IPS-15b (cell line): ENCODE data around the gene OR6V1.

ENCODE experiments used
- H3K27me3 ChIP-seq: one replicate; pipeline ENCODE4 v1.6.1; 2013; ENCODE audit warnings: low read length; ENCODE audit not compliant: control insufficient read depth, insufficient read depth
- H3K36me3 ChIP-seq: one replicate; pipeline ENCODE4 v1.6.1; 2013; ENCODE audit warnings: low read length; ENCODE audit not compliant: control insufficient read depth, insufficient read depth
- H3K4me1 ChIP-seq: one replicate; pipeline ENCODE4 v1.6.1; 2013; ENCODE audit warnings: mild to moderate bottlenecking, low read length; ENCODE audit not compliant: control insufficient read depth, insufficient read depth
- H3K4me3 ChIP-seq: one replicate; pipeline ENCODE4 v1.5.1; 2013; ENCODE audit warnings: low read depth, low read length
- H3K9ac ChIP-seq: one replicate; pipeline ENCODE4 v1.6.1; 2013; ENCODE audit warnings: low read depth, mild to moderate bottlenecking, low read length
- H3K9me3 ChIP-seq: one replicate; pipeline ENCODE4 v1.6.1; 2013; ENCODE audit warnings: mild to moderate bottlenecking, low read length; ENCODE audit not compliant: control insufficient read depth, insufficient read depth

OR6V1 gene

DNA sequence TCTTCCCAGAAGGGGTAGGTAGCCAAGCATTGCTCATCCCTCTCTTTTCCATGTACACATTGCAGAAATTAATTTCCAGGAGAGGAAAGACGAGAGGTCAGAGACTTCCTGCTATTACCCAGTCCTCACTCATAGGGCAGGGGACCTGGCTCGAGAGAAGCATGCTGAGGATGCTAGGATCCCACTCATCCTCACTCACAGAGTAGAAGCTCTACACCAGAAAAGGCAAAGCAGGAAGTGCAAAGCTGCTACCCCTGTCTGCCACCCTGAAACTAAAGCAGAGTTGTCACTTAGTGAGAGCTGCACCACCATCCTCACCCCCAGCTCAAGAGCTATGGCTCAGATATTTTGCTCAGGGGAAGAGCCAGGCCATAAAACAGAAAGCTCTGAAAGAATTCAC, 35.1 kb upstream of the OR6V1 start:
- H3K4me1 ChIP-seq: no peaks in the 10 kb centered on the region
- no peak overlapping the region for H3K4me3 ChIP-seq
- no peak overlapping the region for H3K9ac ChIP-seq
- no peaks in the 10 kb centered on the region for H3K27me3 ChIP-seq
- no peaks in the 10 kb centered on the region for H3K36me3 ChIP-seq
- H3K9me3 ChIP-seq: no peaks in the 10 kb centered on the region

DNA sequence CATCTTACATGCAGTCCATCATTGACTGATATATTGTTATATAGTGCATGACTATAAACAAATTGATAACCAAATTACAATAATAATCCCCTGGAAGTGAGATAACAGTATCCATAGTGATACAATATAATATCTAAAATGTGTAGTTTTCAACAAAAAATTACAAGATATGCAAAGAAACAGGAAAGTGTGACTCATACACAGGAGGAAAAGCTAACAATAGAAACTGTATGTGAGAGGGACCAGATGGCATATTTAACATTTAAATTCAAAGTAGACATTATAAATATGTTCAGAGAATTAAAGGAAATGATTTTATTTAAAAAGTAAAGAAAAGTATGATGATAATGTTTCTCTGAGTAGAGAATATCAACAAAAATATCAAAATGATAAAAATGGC, 33.2 kb upstream of the OR6V1 start:
- no peak overlapping the region for H3K9ac ChIP-seq
- H3K4me3 ChIP-seq: no peak overlapping the region
- H3K27me3 ChIP-seq: no peaks in the 10 kb centered on the region
- no peaks in the 10 kb centered on the region for H3K4me1 ChIP-seq
- H3K9me3 ChIP-seq: no peaks in the 10 kb centered on the region
- H3K36me3 ChIP-seq: no peaks in the 10 kb centered on the region

DNA sequence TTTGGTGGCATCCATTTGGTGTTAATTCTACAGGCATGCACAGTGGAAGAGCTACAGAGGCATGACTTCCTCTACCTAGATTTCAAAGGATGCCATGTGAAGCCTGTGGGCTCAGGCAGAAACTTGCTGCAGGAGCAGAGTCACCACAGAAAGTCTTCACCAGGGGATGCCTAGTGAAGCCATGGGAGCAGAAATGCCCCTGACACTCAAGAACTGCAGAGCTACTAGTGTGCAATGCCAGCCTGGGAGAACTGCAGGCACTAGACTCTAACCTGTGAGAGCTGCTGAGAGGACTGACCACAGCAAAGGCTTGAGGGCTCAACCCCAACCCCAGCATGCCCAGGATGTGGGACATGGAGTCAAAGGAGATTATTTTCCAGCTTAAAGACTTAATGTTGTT, 29.1 kb upstream of the OR6V1 start:
- H3K9me3 ChIP-seq: no peaks in the 10 kb centered on the region
- no peak overlapping the region for H3K9ac ChIP-seq
- no peak overlapping the region for H3K4me3 ChIP-seq
- H3K4me1 ChIP-seq: no peaks in the 10 kb centered on the region
- H3K27me3 ChIP-seq: no peaks in the 10 kb centered on the region
- no peaks in the 10 kb centered on the region for H3K36me3 ChIP-seq

DNA sequence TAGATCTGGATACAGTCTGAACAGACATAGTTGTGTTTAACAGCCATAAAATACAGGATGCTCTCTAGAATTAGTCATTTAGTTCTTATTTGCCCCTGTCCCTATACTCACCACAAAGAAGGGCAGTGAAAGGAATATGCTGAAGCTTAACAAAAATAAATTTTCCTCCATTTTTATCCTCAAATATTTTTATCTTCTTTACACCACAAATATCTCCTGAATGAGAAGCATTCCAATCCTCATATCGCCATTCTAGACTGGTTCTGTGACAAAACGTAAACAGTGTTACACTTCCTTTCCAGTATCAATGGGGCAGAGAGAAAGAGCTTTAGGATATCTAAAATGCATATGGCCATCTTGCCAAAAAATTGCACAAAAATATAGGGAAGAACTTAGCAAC, 26.8 kb upstream of the OR6V1 start:
- Histone ChIP-seq H3K36me3 (no peaks in the 10 kb centered on the region), H3K4me3 (no peak overlapping the region), H3K9me3 (no peaks in the 10 kb centered on the region), H3K27me3 (no peaks in the 10 kb centered on the region), H3K9ac (no peak overlapping the region), H3K4me1 (no peaks in the 10 kb centered on the region)

DNA sequence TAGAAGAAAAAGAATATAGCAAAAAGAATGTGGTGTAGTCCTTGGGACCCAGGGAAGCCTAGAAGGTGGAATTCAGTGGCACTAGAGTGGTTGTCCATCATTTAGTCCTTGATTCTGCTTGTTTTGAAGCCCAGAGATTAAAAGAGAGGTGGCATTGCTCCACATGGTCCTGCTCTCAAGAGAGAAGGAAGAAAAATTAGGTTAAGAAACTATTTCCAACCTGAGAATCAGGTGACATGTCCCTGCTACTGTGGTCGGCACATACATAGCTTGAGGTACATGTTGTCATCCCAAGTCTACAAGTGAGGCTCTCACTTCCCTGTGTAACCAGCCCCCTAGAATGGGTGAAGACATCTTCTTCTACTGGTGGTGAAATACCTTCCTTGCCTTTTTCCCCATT, 25.1 kb upstream of the OR6V1 start, which contains the start of gene OR9A2:
TSS of gene OR9A2 (minus strand) at position 101 of the 400 bp plus-strand sequence. CDS start at position 101, 0 bp downstream.
- no peaks in the 10 kb centered on the region for H3K4me1 ChIP-seq
- no peak within 1 kb of the TSS for H3K4me3 ChIP-seq
- no peaks in the 10 kb centered on the region for H3K9me3 ChIP-seq
- no peaks in the 10 kb centered on the region for H3K36me3 ChIP-seq
- no peak within 1 kb of the TSS for H3K9ac ChIP-seq
- no peaks in the 10 kb centered on the region for H3K27me3 ChIP-seq

DNA sequence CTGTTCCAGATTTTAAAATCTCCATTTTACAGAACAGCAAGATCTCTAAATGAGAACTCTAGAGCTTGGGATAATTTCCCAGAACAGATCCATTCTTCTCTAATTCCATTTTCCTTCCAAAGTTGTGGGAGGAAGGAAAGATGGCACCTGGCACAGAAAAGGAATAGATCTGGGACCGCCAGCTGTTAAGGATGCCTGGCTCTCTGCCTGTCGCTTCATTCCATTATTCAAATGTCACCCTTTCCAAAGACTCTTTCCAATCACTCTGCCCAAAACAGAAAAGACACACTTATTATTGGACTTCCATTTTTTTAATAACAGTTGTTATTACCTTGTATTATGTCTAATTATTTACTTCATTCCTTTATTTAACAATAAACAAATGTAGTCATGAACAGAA, 24.5 kb upstream of the OR6V1 start:
- no peak overlapping the region for H3K4me3 ChIP-seq
- H3K27me3 ChIP-seq: no peaks in the 10 kb centered on the region
- H3K9ac ChIP-seq: no peak overlapping the region
- H3K9me3 ChIP-seq: no peaks in the 10 kb centered on the region
- H3K4me1 ChIP-seq: no peaks in the 10 kb centered on the region
- no peaks in the 10 kb centered on the region for H3K36me3 ChIP-seq

DNA sequence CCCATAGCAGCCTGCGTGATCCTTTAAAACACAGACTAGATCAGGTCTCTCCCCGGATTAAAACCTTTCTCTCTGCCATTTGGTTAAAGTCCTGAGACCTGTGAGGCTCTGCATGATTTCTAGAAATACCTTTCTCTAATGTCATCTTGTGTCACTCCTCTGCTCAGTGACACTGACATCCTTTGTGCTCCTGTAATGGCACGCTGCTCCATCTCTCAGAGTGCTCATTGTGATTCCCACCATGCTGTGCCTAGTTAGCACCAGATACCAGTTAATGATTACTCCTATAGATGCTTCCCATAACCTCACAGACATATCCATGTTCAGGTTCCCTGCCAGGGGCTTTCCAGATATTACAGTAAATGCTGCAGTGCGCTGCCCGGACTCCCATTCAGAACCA, 13.5 kb upstream of the OR6V1 start:
- Histone ChIP-seq H3K9me3 (no peaks in the 10 kb centered on the region), H3K4me3 (no peak overlapping the region), H3K27me3 (no peaks in the 10 kb centered on the region), H3K36me3 (no peaks in the 10 kb centered on the region), H3K9ac (no peak overlapping the region), H3K4me1 (no peaks in the 10 kb centered on the region)

DNA sequence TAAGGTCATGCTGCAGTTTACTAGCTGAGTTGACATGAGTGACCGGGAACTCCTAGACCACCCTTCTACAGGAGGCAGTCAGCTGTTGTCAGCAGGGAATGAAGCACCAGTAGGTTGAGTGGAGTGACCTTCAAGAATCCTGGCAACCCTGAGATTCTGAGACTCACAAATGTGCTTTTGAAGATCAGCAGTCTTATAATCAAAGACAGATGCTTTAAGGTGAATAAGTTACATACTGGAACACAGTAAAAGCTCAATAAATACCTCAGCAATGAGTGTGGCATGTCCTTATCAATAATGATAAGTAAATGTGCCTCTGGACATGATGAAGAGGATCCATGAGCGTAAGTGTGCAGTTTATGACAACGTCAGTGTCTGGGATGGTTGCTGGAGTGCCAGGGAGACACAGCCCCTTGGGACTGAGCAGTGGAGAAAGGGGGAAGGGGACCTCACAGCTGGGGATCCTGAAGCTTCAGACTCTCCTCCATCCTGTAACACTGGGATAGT, 11.9 kb upstream of the OR6V1 start:
- Histone ChIP-seq H3K4me3 (no peak overlapping the region), H3K4me1 (no peaks in the 10 kb centered on the region), H3K9me3 (no peaks in the 10 kb centered on the region), H3K9ac (no peak overlapping the region), H3K27me3 (no peaks in the 10 kb centered on the region), H3K36me3 (no peaks in the 10 kb centered on the region)

DNA sequence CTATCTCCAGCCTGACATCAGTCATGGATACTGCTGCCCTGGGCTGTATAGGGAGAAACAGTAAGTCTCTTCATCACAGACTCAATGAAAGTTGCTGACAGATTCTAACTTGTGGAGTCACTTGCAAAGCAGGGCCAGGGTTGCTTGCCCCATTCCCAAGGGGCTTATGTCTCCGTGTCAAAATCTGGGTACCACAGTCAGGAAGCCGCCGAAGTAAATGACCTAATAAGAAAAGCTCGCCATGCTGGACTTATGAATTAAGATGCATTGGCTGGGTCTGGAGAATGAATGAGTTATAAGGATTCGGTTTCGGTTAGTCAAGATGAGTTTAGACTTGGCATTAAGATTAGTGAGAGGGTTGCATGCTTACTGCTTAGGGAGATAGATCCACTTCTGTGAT, 10.8 kb upstream of the OR6V1 start:
- Histone ChIP-seq H3K9ac (no peak overlapping the region), H3K4me3 (no peak overlapping the region), H3K36me3 (no peaks in the 10 kb centered on the region), H3K9me3 (no peaks in the 10 kb centered on the region), H3K4me1 (no peaks in the 10 kb centered on the region), H3K27me3 (no peaks in the 10 kb centered on the region)

DNA sequence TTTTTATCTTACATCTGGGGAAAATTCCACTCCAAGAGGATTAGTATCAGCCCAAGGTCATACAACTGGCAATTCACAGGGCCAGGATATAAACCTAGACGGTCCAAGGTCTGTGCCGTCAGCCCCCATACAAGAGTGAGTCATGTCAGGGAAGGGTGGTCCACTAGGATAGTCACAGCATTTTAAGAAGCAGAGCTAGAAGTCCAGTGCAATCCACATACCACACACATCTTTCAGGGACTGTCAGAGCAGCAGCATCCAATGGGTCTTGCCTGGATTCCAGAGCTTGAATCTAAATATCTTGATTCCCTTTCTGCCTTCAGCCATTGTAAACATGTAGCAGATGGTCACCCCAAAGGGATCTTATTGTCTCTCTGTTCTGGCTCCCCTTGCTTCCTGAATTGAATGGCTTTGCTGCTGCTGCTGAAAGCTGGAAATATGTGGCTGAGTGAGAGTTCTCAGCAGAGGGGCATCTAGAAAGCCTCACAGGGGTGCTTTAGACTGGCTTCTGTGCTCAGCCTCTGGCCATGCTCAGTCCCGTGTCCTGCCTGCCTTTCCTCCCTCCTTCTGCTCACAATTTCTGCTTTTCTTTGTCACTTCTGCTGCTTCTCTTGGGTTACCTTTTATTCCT, 9.9 kb upstream of the OR6V1 start:
- Histone ChIP-seq H3K9me3 (no peaks in the 10 kb centered on the region), H3K27me3 (no peaks in the 10 kb centered on the region), H3K4me3 (no peak overlapping the region), H3K36me3 (no peaks in the 10 kb centered on the region), H3K9ac (no peak overlapping the region), H3K4me1 (no peaks in the 10 kb centered on the region)

DNA sequence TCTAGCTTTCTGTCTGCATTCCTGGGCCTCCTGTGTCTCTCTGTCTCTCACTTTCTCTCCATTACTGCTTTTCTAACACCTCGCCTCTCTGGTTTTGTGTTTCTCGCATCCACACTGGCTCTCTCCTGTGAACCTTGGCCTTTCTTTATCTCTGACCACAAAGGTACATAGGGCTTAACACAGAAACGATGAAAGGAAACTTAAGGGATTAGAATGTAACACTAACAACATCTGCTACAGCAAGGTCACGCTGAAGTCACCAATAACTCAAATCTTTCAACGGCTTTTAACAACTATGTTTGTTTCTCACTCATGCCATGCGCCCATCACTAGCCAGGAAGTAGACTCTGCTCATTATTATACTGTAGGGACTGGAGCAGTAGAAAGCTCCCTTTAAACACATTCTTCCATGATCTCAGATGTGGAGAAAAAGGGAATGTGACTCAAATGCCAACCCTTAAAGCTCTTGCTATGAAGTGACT, 9.3 kb upstream of the OR6V1 start:
- no peaks in the 10 kb centered on the region for H3K4me1 ChIP-seq
- no peak overlapping the region for H3K4me3 ChIP-seq
- H3K9me3 ChIP-seq: no peaks in the 10 kb centered on the region
- no peaks in the 10 kb centered on the region for H3K36me3 ChIP-seq
- H3K27me3 ChIP-seq: no peaks in the 10 kb centered on the region
- H3K9ac ChIP-seq: no peak overlapping the region

DNA sequence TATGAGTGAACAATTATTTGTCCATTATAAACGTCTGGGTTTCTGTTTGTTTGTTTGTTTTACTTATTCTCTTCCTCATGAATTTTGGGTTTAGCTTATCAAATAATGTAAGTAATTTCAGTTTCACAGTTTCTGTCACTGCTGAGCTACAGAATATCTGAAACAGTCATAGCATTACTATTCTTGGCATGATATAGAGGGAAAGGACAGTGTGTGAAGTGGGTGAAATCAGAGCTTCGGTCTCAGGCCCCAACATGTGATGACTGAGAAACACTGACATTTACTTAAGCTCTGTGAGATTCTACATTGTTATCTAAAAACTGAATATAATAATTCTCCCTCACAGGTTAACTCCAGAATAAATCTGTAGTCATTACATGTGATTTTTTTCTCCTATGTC, 8.8 kb upstream of the OR6V1 start:
- Histone ChIP-seq H3K9ac (no peak overlapping the region), H3K4me3 (no peak overlapping the region), H3K36me3 (no peaks in the 10 kb centered on the region), H3K9me3 (no peaks in the 10 kb centered on the region), H3K4me1 (no peaks in the 10 kb centered on the region), H3K27me3 (no peaks in the 10 kb centered on the region)
